Measurements from ENCODE around the gene ZNF460. TPM values are rescaled to one million over a fixed set of nuclear protein-coding genes. Genes with fewer than 3 reads are reported as not detected.

The ZNF460 gene
- total and polyA plus RNA-seq, 10 of the 15 experiments (the other 5 are each of a cell fraction or from before 2014, with no cell fraction given) = 0.15 to 43.0 (median 8.7) TPM

- no peak for TF ChIP-seq PKNOX1 (IDR thresholded peaks at IDR 0.05)
These were observed 24.8 kb downstream of the ZNF460 start (continued) for GRCh38 chr19:57305056-57305455.

- POLR2A ChIA-PET = no interaction called here
These were observed 28.2 kb downstream of the ZNF460 start for GRCh38 chr19:57308514-57308913.

More at GRCh38 chr19:57308514-57308913, 28.2 kb downstream of the ZNF460 start:
- Histone ChIP-seq H4K20me1 (ENCODE audit: control insufficient read depth, insufficient read depth) (no peaks in the 10 kb centered on the region), H3K9ac (ENCODE audit: control insufficient read depth, insufficient read depth, low read length) (no peak overlapping the region), H3K27me3 (replicated peaks in 1 of 2; ENCODE audit: control insufficient read depth in 2 of 2, insufficient read depth in 2 of 2, low read length in 1 of 2) (no peaks in the 10 kb centered on the region), H3K79me2 (ENCODE audit: control insufficient read depth, insufficient read depth, low read length) (no peaks in the 10 kb centered on the region), H3K36me3 (ENCODE audit: control insufficient read depth in 2 of 2, insufficient read depth in 2 of 2, low read length in 1 of 2) (peaks cover 0 to 7% of the 10 kb centered on the region in 2 experiments; a peak in 1 of 4 replicates), H3K9me3 (replicated peaks; ENCODE audit: control insufficient read depth, insufficient read depth, low read length) (no peaks in the 10 kb centered on the region), H2AFZ (ENCODE audit: control insufficient read depth, low read depth, low read length) (no peak overlapping the region), H3K27ac (ENCODE audit: control insufficient read depth, insufficient read depth) (no peak overlapping the region), H3K4me3 (no peak overlapping the region), H3K4me1 (ENCODE audit: control insufficient read depth, insufficient read depth, low read length) (no peaks in the 10 kb centered on the region), H3K4me2 (ENCODE audit: control insufficient read depth, insufficient read depth) (no peak overlapping the region)
- RAD21 ChIA-PET (ENCODE audit: unreplicated experiment) = no interaction called here
- TF ChIP-seq RBBP5 (conservative IDR thresholded peaks at IDR 0.05) (no peak), CUX1 (IDR thresholded peaks at IDR 0.05; ENCODE audit: insufficient replicate concordance, low read depth, low read length) (no peak), BCL3 (IDR thresholded peaks at IDR 0.05; ENCODE audit: borderline replicate concordance, insufficient read depth, low read depth, low read length, poor library complexity, severe bottlenecking) (peak; percentile 4)
- DNase-seq (ENCODE audit: low read depth, low spot score) = no peak
- SMC1A ChIA-PET (ENCODE audit: uncharacterized antibody, unreplicated experiment) = no interaction called here
- intact Hi-C loops (cut with micrococcal nuclease; ENCODE audit: unreplicated experiment) (no loop called here), in situ Hi-C loops (cut with MboI) (no loop called here)
- CTCF ChIA-PET = no interaction called here
- no peak for FAIRE-seq
- no peak for ATAC-seq
- BruUV-seq (replicated peaks) = no TSS peak
